ENCODE measurements around the gene PFDN2.

Gene PFDN2

GRCh38 chr1:161117759-161118581 lies at the start of gene PFDN2, which contains the start of gene NIT1:
TSS of gene PFDN2 (minus strand) at chr1:161118037. CDS start at chr1:161118026, 11 bp downstream.
TSS of gene NIT1 (plus strand) at chr1:161118105. CDS start at chr1:161118177, 72 bp downstream.
- DNase-seq (ENCODE audit: low read depth): peak; percentile 73

- no peak for DNase-seq (ENCODE audit: low read depth)
Observed at GRCh38 chr1:161166669-161167548, 49.1 kb upstream of the PFDN2 start.

GRCh38 chr1:161165742-161166668 lies 48.2 kb upstream of the PFDN2 start, which contains the start of gene PPOX:
TSS of gene PPOX (plus strand) at chr1:161166426. CDS start at chr1:161166848, 422 bp downstream.
- peak; percentile 88 for DNase-seq (ENCODE audit: low read depth)

- DNase-seq (ENCODE audit: low read depth): no peak
Observed at GRCh38 chr1:161164901-161165610, 47.2 kb upstream of the PFDN2 start.

- DNase-seq (ENCODE audit: low read depth): no peak
Observed at GRCh38 chr1:161163793-161164192, 46.0 kb upstream of the PFDN2 start.

GRCh38 chr1:161162806-161163205 lies 45.0 kb upstream of the PFDN2 start:
- DNase-seq (ENCODE audit: low read depth): no peak

- DNase-seq (ENCODE audit: low read depth): no peak
Observed at GRCh38 chr1:161162052-161162451, 44.2 kb upstream of the PFDN2 start.

GRCh38 chr1:161161652-161162051 lies 43.8 kb upstream of the PFDN2 start:
- DNase-seq (ENCODE audit: low read depth): no peak

- no peak for DNase-seq (ENCODE audit: low read depth)
Observed at GRCh38 chr1:161160671-161161145, 42.9 kb upstream of the PFDN2 start.

GRCh38 chr1:161159913-161160243 lies 42.0 kb upstream of the PFDN2 start:
- no peak for DNase-seq (ENCODE audit: low read depth)

- peak; percentile 87 for DNase-seq (ENCODE audit: low read depth)
Observed at GRCh38 chr1:161159087-161159912, 41.5 kb upstream of the PFDN2 start, which contains the start of gene USP21. TSS of gene USP21 (plus strand) at chr1:161159500. CDS start at chr1:161160641, 1,141 bp downstream.

GRCh38 chr1:161158316-161159010 lies 40.6 kb upstream of the PFDN2 start:
- DNase-seq (ENCODE audit: low read depth): no peak

- no peak for DNase-seq (ENCODE audit: low read depth)
Observed at GRCh38 chr1:161157867-161158266, 40.0 kb upstream of the PFDN2 start.

GRCh38 chr1:161153682-161154337 lies 36.0 kb upstream of the PFDN2 start, which contains the start of gene UFC1:
TSS of gene UFC1 (plus strand) at chr1:161153978. CDS start at chr1:161153998, 20 bp downstream.
- peak; percentile 64 for DNase-seq (ENCODE audit: low read depth)

- DNase-seq (ENCODE audit: low read depth): no peak
Observed at GRCh38 chr1:161153176-161153575, 35.3 kb upstream of the PFDN2 start.

GRCh38 chr1:161145832-161146231 lies 28.0 kb upstream of the PFDN2 start:
- no peak for DNase-seq (ENCODE audit: low read depth)

- no peak for DNase-seq (ENCODE audit: low read depth)
Observed at GRCh38 chr1:161140755-161141400, 23.0 kb upstream of the PFDN2 start.

GRCh38 chr1:161139766-161140165 lies 21.9 kb upstream of the PFDN2 start:
- no peak for DNase-seq (ENCODE audit: low read depth)

All from activated gamma-delta T cell treated with anti-CD3 and anti-CD28 coated beads, Interleukin-2, amount 50 U/mL, for 16 hours (primary cell).